ENCODE measurements around the gene ADAMTS14. TPM values are rescaled to one million over a fixed set of nuclear protein-coding genes. Genes with fewer than 3 reads are reported as not detected.

Gene ADAMTS14
- total and polyA plus RNA-seq, 4 donors: 2.0 to 4.7 (median 3.5) TPM

GRCh38 chr10:70786799-70787415, 114.6 kb downstream of the ADAMTS14 start:
- WGBS (ENCODE audit: insufficient coverage): 83% methylated on average over 1 of the region's 5 CpGs
- Histone ChIP-seq H3K27ac (ENCODE audit: low read depth, low read length) (no peak overlapping the region), H3K36me3 (ENCODE audit: control insufficient read depth, insufficient read depth, low read length) (no peaks in the 10 kb centered on the region), H3K27me3 (ENCODE audit: control insufficient read depth, insufficient read depth, low read length) (no peaks in the 10 kb centered on the region), H3K4me1 (ENCODE audit: control insufficient read depth, insufficient read depth, low read length) (no peaks in the 10 kb centered on the region), H3K9me3 (ENCODE audit: control insufficient read depth, insufficient read depth, low read length) (no peaks in the 10 kb centered on the region), H3K4me3 (ENCODE audit: low read depth, low read length) (no peak overlapping the region)
- no peak for DNase-seq (ENCODE audit: low read depth in 4 of 6, low spot score in 6 of 6)

DNA sequence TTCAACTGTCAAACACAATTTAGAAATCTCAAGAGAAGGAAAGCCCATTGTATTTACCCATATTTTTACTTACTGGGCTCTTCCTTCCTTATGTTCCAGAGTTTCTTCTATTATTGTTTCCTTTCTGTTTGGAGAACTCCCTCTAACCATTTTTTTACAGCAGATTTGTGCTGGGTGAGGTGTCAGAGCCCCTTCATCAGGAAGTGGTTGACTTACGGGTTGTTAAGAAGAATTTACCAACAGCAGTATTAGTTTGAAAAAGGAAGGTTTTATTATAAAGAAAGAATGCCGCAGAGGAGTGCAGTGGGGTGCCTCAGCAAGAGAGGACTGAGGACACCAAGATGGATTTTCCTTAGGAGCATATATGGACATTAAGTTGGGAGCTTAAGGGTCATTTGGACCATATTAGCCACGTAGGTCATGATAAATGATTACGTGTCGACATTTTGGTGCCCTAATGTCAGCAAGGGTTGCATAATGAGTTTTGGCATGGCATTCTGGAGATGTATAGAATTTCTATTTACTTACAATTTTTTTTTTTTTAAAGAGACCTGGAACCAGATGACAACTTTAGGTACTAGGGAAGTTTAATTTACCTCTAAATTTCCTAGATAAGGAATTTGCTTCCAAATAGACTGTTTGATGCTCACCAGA, 119.2 kb downstream of the ADAMTS14 start:
- Histone ChIP-seq H3K9me3 (ENCODE audit: control insufficient read depth, insufficient read depth, low read length) (peaks cover under 1% of the 10 kb centered on the region), H3K36me3 (ENCODE audit: control insufficient read depth, insufficient read depth, low read length) (no peaks in the 10 kb centered on the region), H3K27me3 (ENCODE audit: control insufficient read depth, insufficient read depth, low read length) (no peaks in the 10 kb centered on the region), H3K4me1 (ENCODE audit: control insufficient read depth, insufficient read depth, low read length) (no peaks in the 10 kb centered on the region), H3K27ac (ENCODE audit: low read depth, low read length) (no peak overlapping the region), H3K4me3 (ENCODE audit: low read depth, low read length) (no peak overlapping the region)
- 87% methylated on average over 2 of the region's 5 CpGs for WGBS (ENCODE audit: insufficient coverage)
- DNase-seq (ENCODE audit: low read depth in 4 of 6, low spot score in 6 of 6): no peak

DNA sequence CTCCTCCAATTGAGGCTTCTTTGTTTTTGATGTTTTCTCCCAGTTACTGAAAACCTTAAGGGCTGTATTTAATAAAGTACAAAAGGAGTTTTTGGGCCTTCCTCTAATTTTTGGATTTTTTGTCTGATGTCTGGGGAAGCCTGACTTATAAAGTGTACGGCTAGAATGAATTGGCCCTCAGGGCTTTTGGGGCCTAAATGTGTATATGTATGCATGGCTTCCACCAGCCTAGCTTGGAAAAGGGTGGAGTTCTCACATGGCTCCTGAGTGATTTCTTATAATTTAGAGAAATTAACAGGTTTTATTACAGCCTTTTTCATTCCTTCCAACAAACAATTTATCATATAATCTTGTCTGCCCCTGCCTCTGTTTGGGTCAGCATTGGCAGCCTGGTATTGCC, 123.3 kb downstream of the ADAMTS14 start:
- Histone ChIP-seq H3K4me1 (ENCODE audit: control insufficient read depth, insufficient read depth, low read length) (no peaks in the 10 kb centered on the region), H3K9me3 (ENCODE audit: control insufficient read depth, insufficient read depth, low read length) (peaks cover 2% of the 10 kb centered on the region), H3K36me3 (ENCODE audit: control insufficient read depth, insufficient read depth, low read length) (no peaks in the 10 kb centered on the region), H3K27ac (ENCODE audit: low read depth, low read length) (no peak overlapping the region), H3K27me3 (ENCODE audit: control insufficient read depth, insufficient read depth, low read length) (no peaks in the 10 kb centered on the region), H3K4me3 (ENCODE audit: low read depth, low read length) (no peak overlapping the region)
- WGBS (ENCODE audit: insufficient coverage): 88% methylated on average over 1 of the region's 1 CpG
- no peak for DNase-seq (ENCODE audit: low read depth in 4 of 6, low spot score in 6 of 6)

GRCh38 chr10:70797840-70798239, 125.5 kb downstream of the ADAMTS14 start:
- H3K4me3 ChIP-seq (ENCODE audit: low read depth, low read length): no peak overlapping the region
- no peaks in the 10 kb centered on the region for H3K36me3 ChIP-seq (ENCODE audit: control insufficient read depth, insufficient read depth, low read length)
- H3K9me3 ChIP-seq (ENCODE audit: control insufficient read depth, insufficient read depth, low read length): peaks cover 2% of the 10 kb centered on the region
- H3K27me3 ChIP-seq (ENCODE audit: control insufficient read depth, insufficient read depth, low read length): no peaks in the 10 kb centered on the region
- no peak overlapping the region for H3K27ac ChIP-seq (ENCODE audit: low read depth, low read length)
- no peak for DNase-seq (ENCODE audit: low read depth in 4 of 6, low spot score in 6 of 6)
- WGBS (ENCODE audit: insufficient coverage): 88% methylated on average over 6 of the region's 7 CpGs
- H3K4me1 ChIP-seq (ENCODE audit: control insufficient read depth, insufficient read depth, low read length): no peaks in the 10 kb centered on the region

- no peak for DNase-seq (ENCODE audit: low read depth in 4 of 6, low spot score in 6 of 6)
- 84% methylated on average over 3 of the region's 5 CpGs for WGBS (ENCODE audit: insufficient coverage)
- H3K9me3 ChIP-seq (ENCODE audit: control insufficient read depth, insufficient read depth, low read length): peaks cover 2% of the 10 kb centered on the region
Observed at GRCh38 chr10:70799124-70799523, 126.8 kb downstream of the ADAMTS14 start.

GRCh38 chr10:70801854-70802253, 129.5 kb downstream of the ADAMTS14 start:
- no peaks in the 10 kb centered on the region for H3K27me3 ChIP-seq (ENCODE audit: control insufficient read depth, insufficient read depth, low read length)
- no CpG with 5 or more reads among the region's 1 CpG for WGBS (ENCODE audit: insufficient coverage)

More at GRCh38 chr10:70799124-70799523, 126.8 kb downstream of the ADAMTS14 start:
- Histone ChIP-seq H3K27ac (ENCODE audit: low read depth, low read length) (no peak overlapping the region), H3K27me3 (ENCODE audit: control insufficient read depth, insufficient read depth, low read length) (no peaks in the 10 kb centered on the region), H3K4me1 (ENCODE audit: control insufficient read depth, insufficient read depth, low read length) (no peaks in the 10 kb centered on the region), H3K36me3 (ENCODE audit: control insufficient read depth, insufficient read depth, low read length) (no peaks in the 10 kb centered on the region), H3K4me3 (ENCODE audit: low read depth, low read length) (no peak overlapping the region)

DNA sequence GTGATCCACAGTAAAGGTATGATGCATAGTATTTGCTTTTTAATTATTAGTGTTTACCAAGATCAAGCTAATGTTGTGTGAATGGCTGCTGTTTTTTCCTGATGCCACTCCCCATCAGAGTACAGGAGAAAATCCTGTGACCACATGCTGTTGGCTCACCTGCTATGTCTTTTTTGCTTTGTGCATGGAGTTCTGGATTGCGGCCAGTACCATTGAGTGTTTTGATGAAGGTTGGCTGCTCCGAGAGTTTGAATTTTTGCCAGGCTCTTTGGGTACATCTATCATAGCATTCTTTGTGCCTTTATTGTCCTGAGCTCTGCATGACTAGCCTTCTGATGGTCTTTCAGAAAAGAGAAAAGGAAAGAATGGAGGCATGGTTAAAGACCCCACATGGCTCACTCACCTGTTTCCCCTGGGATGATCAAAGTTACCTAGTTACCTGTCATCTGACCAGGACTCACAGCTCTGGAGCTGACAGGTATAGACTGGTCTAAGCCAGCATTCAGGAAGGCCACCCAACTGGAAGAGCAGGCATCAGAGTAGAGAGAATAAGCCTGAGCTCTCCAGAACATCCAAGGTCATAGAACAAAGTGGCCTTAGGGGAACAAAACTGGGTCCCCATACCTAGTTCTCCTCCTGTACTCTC, 131.6 kb downstream of the ADAMTS14 start:
- Histone ChIP-seq H3K27me3 (ENCODE audit: control insufficient read depth, insufficient read depth, low read length) (no peaks in the 10 kb centered on the region), H3K4me3 (ENCODE audit: low read depth, low read length) (no peak overlapping the region), H3K9me3 (ENCODE audit: control insufficient read depth, insufficient read depth, low read length) (no peaks in the 10 kb centered on the region), H3K36me3 (ENCODE audit: control insufficient read depth, insufficient read depth, low read length) (no peaks in the 10 kb centered on the region), H3K27ac (ENCODE audit: low read depth, low read length) (no peak overlapping the region), H3K4me1 (ENCODE audit: control insufficient read depth, insufficient read depth, low read length) (no peaks in the 10 kb centered on the region)
- DNase-seq (ENCODE audit: low read depth in 4 of 6, low spot score in 6 of 6): peak in 2 of 6 donors; percentile 36 to 59
- 49% methylated on average over 2 of the region's 2 CpGs for WGBS (ENCODE audit: insufficient coverage)

More at GRCh38 chr10:70801854-70802253, 129.5 kb downstream of the ADAMTS14 start:
- H3K4me3 ChIP-seq (ENCODE audit: low read depth, low read length): no peak overlapping the region
- H3K36me3 ChIP-seq (ENCODE audit: control insufficient read depth, insufficient read depth, low read length): no peaks in the 10 kb centered on the region
- no peaks in the 10 kb centered on the region for H3K4me1 ChIP-seq (ENCODE audit: control insufficient read depth, insufficient read depth, low read length)
- no peaks in the 10 kb centered on the region for H3K9me3 ChIP-seq (ENCODE audit: control insufficient read depth, insufficient read depth, low read length)
- no peak for DNase-seq (ENCODE audit: low read depth in 4 of 6, low spot score in 6 of 6)
- H3K27ac ChIP-seq (ENCODE audit: low read depth, low read length): no peak overlapping the region

DNA sequence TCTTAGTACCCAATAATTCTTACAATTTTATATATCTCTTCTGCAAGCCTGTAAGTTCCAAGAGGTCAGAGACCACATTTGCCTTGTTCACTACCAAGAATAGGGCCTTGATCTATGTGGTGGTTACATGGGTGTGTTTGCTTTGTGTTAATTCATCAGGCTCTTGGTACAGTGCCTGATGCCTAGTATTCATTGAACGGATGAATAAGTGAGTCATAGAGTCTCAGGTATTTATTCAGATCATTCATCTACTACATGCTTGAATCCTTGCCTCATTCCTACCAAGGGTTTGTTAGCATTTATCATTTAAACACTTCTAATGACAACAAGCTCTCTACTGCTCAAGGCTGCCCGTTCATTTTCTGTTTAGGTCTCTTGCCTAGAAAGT, 132.1 kb downstream of the ADAMTS14 start:
- Histone ChIP-seq H3K27ac (ENCODE audit: low read depth, low read length) (no peak overlapping the region), H3K27me3 (ENCODE audit: control insufficient read depth, insufficient read depth, low read length) (no peaks in the 10 kb centered on the region), H3K9me3 (ENCODE audit: control insufficient read depth, insufficient read depth, low read length) (no peaks in the 10 kb centered on the region), H3K4me3 (ENCODE audit: low read depth, low read length) (no peak overlapping the region), H3K4me1 (ENCODE audit: control insufficient read depth, insufficient read depth, low read length) (peaks cover 4% of the 10 kb centered on the region), H3K36me3 (ENCODE audit: control insufficient read depth, insufficient read depth, low read length) (no peaks in the 10 kb centered on the region)
- WGBS (ENCODE audit: insufficient coverage): no CpG with 5 or more reads among the region's 2 CpGs
- no peak for DNase-seq (ENCODE audit: low read depth in 4 of 6, low spot score in 6 of 6)

GRCh38 chr10:70805619-70806215, 133.4 kb downstream of the ADAMTS14 start:
- Histone ChIP-seq H3K36me3 (ENCODE audit: control insufficient read depth, insufficient read depth, low read length) (no peaks in the 10 kb centered on the region), H3K9me3 (ENCODE audit: control insufficient read depth, insufficient read depth, low read length) (no peaks in the 10 kb centered on the region), H3K27ac (ENCODE audit: low read depth, low read length) (no peak overlapping the region), H3K27me3 (ENCODE audit: control insufficient read depth, insufficient read depth, low read length) (no peaks in the 10 kb centered on the region), H3K4me3 (ENCODE audit: low read depth, low read length) (no peak overlapping the region), H3K4me1 (ENCODE audit: control insufficient read depth, insufficient read depth, low read length) (peaks cover 4% of the 10 kb centered on the region)
- 100% methylated on average over 2 of the region's 3 CpGs for WGBS (ENCODE audit: insufficient coverage)
- no peak for DNase-seq (ENCODE audit: low read depth in 4 of 6, low spot score in 6 of 6)

Measured in spinal cord (tissue), 10 donors.